SJSA1 (cell line): ENCODE measurements around the gene BUB3. TPM values are rescaled to one million over a fixed set of nuclear protein-coding genes. Genes with fewer than 3 reads are reported as not detected.

Source experiments
- DNase-seq, 2 experiments: peaks; one replicate each; pipeline ENCODE4 v3.0.0-alpha.2; 2015 to 2020; ENCODE audit warnings: low spot score in 2 of 2, low read depth in 1 of 2
- H3K27ac ChIP-seq: fragments of 250-450 bp; sonication (Bioruptor Pico); 2 replicates; pipeline ENCODE4 v1.5.1; 2020; ENCODE audit warnings: mild to moderate bottlenecking, moderate library complexity
- H3K27me3 ChIP-seq: fragments of 250-450 bp; sonication (Bioruptor Pico); replicated peaks from 2 replicates; pipeline ENCODE4 v1.5.1; 2020; ENCODE audit warnings: mild to moderate bottlenecking, moderate library complexity
- H3K36me3 ChIP-seq: fragments of 250-450 bp; sonication (Bioruptor Pico); 2 replicates; pipeline ENCODE4 v1.5.1; 2020; ENCODE audit warnings: mild to moderate bottlenecking
- H3K4me1 ChIP-seq: fragments of 250-450 bp; sonication (Bioruptor Pico); replicated peaks from 2 replicates; pipeline ENCODE4 v1.6.1; 2021; ENCODE audit warnings: mild to moderate bottlenecking
- H3K4me3 ChIP-seq: fragments of 250-450 bp; sonication (Bioruptor Pico); 2 replicates; pipeline ENCODE4 v1.5.1; 2020; ENCODE audit warnings: mild to moderate bottlenecking
- H3K9me3 ChIP-seq: fragments of 250-450 bp; sonication (Bioruptor Pico); replicated peaks from 2 replicates; pipeline ENCODE4 v1.5.1; 2020; ENCODE audit warnings: mild to moderate bottlenecking
- total RNA-seq: library from RNA; depleted of rRNA; stranded (reverse); fragments of >200 nt; shearing (Covaris generic); gene quantifications from 2 replicates; pipeline ENCODE4 v1.2.3, GENCODE V29; 2014

BUB3 gene
- total RNA-seq, 1 experiment from 2014 or later = 317 TPM

DNA sequence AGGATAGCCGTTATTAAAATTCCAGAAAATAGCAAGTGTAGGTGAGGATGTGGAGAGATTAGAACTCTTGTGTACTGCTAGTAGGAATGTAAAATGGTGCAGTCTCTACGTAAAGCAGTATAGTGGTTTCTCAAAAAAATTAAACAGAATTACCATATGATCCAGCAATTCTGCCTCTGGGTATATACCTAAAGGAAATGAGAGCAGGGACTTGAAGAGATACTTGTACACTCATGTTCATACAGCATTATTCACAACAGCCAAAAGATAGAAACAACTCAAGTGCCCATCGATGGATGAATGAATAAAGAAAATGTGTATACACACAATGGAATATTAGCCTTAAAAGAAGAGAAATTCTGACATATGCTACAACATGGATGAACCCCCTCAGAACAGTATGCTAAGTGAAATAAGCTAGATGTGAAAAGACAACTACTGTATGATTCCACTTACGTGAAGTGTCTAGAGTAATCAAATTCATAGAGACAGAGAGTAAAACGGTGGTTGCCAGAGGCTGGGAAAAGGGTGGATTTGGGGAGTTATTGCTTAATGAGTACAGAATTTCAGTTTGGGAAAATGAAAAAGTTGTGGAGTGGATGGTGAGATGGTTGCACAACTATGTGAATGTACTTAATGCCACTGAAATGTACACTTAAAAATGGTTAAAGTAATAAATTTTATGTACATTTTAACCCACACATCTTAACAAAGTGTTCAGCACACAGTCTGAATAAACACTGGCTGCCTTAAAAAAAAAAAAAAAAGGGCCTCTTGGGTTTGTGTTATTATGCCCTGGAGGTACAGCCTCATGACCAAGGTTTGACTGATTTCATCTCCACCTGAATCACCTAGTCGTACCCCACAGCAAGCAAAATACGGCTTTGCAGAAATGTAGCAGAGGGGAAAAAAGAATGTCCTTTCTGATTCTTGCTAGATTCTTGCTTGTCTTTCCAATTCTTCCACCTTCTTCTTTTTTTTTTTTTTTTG, 26.2 kb downstream of the BUB3 start:
- DNase-seq = no peak
- H3K36me3 ChIP-seq = peaks cover 20% of the 10 kb centered on the region

DNA sequence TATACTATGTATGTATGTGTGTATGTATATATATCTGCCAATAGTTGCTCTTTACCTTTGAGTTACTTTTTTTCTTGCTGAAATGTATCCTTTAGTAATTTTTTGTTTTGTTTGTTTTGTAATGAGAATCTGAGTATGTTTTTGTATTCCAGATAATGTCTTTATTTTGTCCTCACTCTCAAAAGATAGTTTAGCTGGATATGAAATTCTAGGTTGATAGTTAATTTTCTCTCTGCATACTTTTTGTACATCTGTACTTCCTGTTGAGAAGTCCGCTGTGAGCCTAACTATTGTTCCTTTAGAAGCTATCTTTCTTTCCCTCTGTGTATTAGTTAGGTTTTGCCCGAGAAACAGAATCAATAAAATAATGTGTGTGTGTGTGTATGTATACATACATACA, 29.5 kb downstream of the BUB3 start:
- Histone ChIP-seq H3K36me3 (0 out of 2 replicates have a peak, but pooled peaks cover 3% of the 10 kb centered on the region), H3K4me3 (no peak overlapping the region), H3K27ac (no peak overlapping the region), H3K4me1 (no peaks in the 10 kb centered on the region), H3K27me3 (no peaks in the 10 kb centered on the region), H3K9me3 (no peaks in the 10 kb centered on the region)
- no peak for DNase-seq

More for the DNA sequence above, 26.2 kb downstream of the BUB3 start:
- Histone ChIP-seq H3K27me3 (no peaks in the 10 kb centered on the region), H3K4me3 (no peak overlapping the region), H3K4me1 (no peaks in the 10 kb centered on the region), H3K27ac (no peak overlapping the region), H3K9me3 (no peaks in the 10 kb centered on the region)

DNA sequence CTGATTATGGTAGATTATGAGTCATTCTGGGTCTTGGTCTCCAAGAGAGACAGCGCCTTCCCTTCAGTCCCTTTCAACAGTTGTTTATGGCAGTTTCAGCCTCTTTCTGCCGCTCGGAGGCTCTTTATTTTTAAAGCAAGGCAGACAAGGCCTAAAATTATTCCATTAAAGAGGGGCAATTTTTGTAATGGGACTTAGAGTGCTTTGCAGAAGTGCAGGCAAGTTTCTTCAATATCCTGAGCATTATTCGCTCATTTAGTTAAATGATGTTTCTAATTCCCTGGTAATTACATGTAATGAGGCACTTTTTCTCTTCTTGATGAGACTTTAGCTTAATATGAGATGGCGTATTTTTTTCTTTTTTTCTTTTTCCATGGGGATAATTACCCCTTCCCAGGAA, 33.6 kb downstream of the BUB3 start:
- Histone ChIP-seq H3K27me3 (no peaks in the 10 kb centered on the region), H3K9me3 (no peaks in the 10 kb centered on the region), H3K36me3 (0 out of 2 replicates have a peak, but pooled peaks cover 3% of the 10 kb centered on the region), H3K27ac (no peak overlapping the region), H3K4me1 (no peaks in the 10 kb centered on the region), H3K4me3 (no peak overlapping the region)
- DNase-seq = no peak

DNA sequence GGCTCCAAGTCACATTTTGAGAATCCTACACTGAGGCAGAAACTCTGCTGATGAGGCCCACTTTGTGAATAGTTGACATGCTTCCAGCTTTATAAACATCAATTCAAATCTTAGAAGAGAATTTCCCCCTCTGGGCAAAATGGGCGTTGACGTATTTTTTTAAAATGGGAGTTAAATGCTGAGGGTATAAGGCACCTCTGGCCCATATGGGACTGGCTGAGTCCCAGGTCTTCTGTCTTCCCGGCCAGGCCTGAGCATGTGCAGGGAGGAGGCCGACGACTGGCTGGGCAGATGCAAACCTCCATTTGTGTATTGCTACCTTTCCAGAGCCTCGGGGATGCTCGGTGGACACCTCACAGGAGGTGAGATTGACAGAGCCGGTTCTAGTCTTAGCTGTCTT, 37.7 kb downstream of the BUB3 start:
- no peaks in the 10 kb centered on the region for H3K9me3 ChIP-seq
- no peak overlapping the region for H3K27ac ChIP-seq
- no peaks in the 10 kb centered on the region for H3K4me1 ChIP-seq
- DNase-seq = no peak
- no peak overlapping the region for H3K4me3 ChIP-seq
- H3K36me3 ChIP-seq = no peaks in the 10 kb centered on the region
- no peaks in the 10 kb centered on the region for H3K27me3 ChIP-seq

DNA sequence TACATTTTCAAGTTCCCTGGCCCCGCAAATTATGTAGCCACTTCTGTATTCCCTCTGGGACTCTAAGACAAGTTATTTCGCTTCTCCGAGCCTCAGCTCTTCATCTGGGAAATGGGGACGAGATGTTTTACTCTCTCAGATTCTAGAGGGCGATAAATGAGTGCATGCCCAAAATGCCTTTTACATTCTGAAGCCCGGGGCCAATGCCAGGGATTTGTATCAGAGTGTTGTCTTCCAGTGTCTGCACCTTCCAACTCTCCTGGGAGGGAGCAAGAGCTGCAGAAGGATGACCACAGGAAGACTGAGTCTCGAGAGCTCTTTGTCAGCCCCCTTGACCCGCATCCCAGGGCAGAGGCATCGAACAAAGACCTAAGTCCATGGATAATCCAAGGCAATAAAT, 39.9 kb downstream of the BUB3 start:
- H3K27me3 ChIP-seq = no peaks in the 10 kb centered on the region
- no peak overlapping the region for H3K27ac ChIP-seq
- no peak for DNase-seq
- H3K4me1 ChIP-seq = no peaks in the 10 kb centered on the region
- no peak overlapping the region for H3K4me3 ChIP-seq
- no peaks in the 10 kb centered on the region for H3K36me3 ChIP-seq
- no peaks in the 10 kb centered on the region for H3K9me3 ChIP-seq

DNA sequence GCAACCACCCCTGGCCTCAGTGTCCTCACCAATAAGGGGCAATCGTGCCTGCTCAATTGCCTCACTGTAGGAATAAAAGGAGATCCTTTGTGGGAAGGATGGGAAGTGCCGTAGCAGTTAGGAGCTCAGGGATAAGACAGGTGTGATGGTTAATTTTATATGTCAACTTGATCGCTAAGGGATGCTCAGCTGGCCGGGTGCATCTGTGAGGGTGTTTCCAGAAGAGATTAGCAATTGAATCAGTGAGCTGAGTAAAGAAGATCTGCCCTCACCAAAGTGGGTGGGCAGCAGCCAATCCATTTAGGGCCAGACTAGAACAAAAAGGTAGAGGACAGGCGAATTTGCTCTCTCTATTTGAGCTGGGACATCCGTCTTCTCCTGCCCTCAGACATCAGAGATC, 46.3 kb downstream of the BUB3 start:
- H3K27ac ChIP-seq = no peak overlapping the region
- no peaks in the 10 kb centered on the region for H3K36me3 ChIP-seq
- no peak overlapping the region for H3K4me3 ChIP-seq
- H3K27me3 ChIP-seq = no peaks in the 10 kb centered on the region
- H3K4me1 ChIP-seq = no peaks in the 10 kb centered on the region
- no peaks in the 10 kb centered on the region for H3K9me3 ChIP-seq
- no peak for DNase-seq

DNA sequence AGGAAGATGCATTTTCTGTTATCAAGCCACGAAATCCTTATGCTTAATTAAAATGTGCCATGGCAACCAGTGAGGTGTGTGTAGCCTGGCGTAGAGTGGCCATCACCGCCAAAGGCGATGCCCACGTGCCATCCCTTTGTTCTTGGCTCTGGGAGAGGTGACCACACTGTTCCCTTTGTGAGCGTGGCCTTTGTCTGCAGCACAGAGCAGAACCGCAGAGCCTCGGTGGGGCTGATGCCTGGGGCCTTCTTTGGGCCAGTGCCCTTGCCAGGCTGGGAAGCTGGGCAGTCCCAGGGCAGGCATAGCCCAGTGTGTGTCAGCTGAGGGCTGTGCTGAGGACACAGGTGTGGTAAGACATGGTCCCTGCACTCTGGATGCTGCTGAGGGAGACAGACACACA, 48.3 kb downstream of the BUB3 start:
- Histone ChIP-seq H3K9me3 (no peaks in the 10 kb centered on the region), H3K4me3 (no peak overlapping the region), H3K4me1 (no peaks in the 10 kb centered on the region), H3K27ac (no peak overlapping the region), H3K36me3 (no peaks in the 10 kb centered on the region), H3K27me3 (no peaks in the 10 kb centered on the region)
- DNase-seq = no peak

DNA sequence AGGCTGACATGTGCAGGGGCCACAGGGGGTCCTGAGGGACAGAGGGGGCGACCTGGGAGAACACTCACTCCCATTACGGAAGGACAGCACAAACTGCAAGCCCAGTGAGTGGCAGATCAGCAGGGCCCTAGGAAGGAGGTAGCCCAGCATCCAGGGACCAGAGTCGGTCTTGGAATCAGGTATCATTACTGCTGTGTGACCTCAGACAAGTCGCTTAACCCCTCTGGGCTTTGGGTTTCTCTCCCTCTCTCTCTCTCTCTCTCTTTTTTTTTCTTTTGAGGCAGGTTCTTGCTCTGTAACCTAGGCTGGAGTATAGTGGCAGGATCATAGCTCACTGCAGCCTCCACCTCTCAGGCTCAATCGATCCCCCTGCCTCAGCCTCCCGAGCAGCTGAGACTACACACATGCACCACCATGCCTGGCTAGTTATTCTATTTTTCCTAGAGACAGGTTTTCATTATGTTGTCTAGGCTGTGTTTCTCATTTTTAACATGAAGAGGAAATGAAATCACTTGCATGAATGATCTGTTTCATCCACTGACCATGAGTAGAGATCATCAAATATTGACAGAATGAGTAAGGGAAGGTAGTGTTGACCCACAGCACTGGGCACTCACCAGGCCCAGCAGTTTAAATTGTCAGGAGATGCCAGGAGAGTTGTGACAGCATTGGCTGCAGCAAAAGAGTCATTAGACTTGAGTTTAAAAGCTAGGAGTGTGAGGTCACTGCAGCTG, 49.4 kb downstream of the BUB3 start:
- H3K4me3 ChIP-seq = no peak overlapping the region
- no peaks in the 10 kb centered on the region for H3K27me3 ChIP-seq
- no peak overlapping the region for H3K27ac ChIP-seq
- no peaks in the 10 kb centered on the region for H3K36me3 ChIP-seq
- no peaks in the 10 kb centered on the region; the same call in 1 of the 2 replicates for H3K9me3 ChIP-seq
- H3K4me1 ChIP-seq = no peaks in the 10 kb centered on the region
- no peak for DNase-seq

DNA sequence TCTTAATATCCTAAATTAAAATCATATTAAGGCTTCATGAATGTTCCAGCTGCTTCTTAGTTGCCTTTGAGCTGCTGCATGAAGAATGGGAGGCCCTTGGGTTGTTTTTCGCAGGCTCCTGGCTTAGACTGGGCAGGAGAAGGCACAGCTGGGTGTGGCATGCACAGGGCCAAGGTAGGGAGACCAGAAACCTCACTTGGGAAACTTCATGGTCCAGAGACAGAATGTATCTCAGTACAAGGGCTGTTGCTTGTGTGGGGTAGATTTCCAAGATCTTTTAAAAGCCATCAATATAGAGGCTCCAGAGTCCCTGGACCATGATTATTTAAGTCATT, 49.9 kb downstream of the BUB3 start:
- no peaks in the 10 kb centered on the region for H3K4me1 ChIP-seq
- H3K4me3 ChIP-seq = no peak overlapping the region
- no peak overlapping the region for H3K27ac ChIP-seq
- H3K27me3 ChIP-seq = no peaks in the 10 kb centered on the region
- no peak for DNase-seq
- H3K9me3 ChIP-seq = no peaks in the 10 kb centered on the region; the same call in 1 of the 2 replicates
- H3K36me3 ChIP-seq = no peaks in the 10 kb centered on the region

DNA sequence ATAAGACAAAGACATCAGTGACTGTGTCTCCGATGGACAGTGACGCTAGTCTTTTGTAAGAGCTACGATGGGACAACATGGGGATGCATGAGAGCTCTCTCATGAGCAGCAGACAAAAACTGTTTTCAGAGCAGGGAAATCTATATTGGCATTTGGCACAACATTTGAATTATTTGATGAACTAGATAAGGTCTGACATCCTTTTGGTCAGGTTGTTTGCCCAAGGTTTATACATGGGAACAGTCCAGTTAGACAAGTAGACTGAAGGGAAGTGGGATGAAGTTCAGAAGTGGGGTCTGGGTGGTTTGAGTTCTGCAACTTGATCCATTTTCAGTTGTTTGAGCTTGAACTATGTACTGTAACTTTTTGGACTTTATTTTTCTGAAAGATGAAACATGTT, 50.8 kb downstream of the BUB3 start:
- Histone ChIP-seq H3K27me3 (no peaks in the 10 kb centered on the region), H3K9me3 (no peaks in the 10 kb centered on the region; the same call in 1 of the 2 replicates), H3K36me3 (no peaks in the 10 kb centered on the region), H3K27ac (no peak overlapping the region), H3K4me3 (no peak overlapping the region), H3K4me1 (no peaks in the 10 kb centered on the region)
- no peak for DNase-seq

DNA sequence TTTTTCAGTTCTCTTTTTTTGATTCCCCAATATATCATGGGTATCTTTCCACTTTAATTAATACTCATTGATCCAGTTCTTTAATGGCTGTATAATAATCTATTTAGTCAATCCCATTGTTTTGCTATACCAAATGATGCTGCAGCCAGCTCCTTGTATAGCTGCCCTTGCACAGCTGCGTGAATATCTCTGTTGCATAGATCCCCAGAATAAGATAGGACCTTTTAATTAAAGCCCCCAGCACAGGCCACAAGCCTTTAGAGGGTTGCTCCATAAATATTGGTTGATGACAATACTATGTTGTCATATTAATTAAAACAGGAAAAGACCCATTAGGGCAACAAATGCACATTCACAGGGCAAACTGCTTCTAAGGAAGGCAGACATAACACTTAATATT, 57.9 kb downstream of the BUB3 start:
- Histone ChIP-seq H3K9me3 (no peaks in the 10 kb centered on the region; the same call in 1 of the 2 replicates), H3K4me3 (no peak overlapping the region), H3K27ac (no peak overlapping the region), H3K27me3 (no peaks in the 10 kb centered on the region), H3K36me3 (no peaks in the 10 kb centered on the region), H3K4me1 (no peaks in the 10 kb centered on the region)
- no peak for DNase-seq

DNA sequence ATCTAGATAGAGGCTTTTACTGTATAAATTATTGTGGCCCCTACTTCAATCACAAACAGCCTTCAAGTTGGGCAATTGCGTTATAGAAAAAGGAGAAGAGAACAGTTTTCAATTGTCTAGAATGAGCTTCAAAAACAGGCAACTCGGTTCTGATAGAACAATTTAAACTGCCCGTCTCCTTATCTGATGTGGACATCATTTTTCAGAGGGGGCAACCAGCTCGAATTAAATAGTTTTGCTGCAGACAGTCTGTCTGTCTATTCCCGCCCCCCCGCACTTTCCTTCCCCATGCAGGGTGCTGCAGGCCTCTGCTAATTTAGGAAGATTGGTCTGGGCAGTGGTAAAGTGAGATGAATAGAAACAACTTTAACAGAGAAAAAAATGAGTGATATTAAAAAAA, 58.4 kb downstream of the BUB3 start:
- Histone ChIP-seq H3K4me3 (no peak overlapping the region), H3K9me3 (no peaks in the 10 kb centered on the region; the same call in 1 of the 2 replicates), H3K27ac (no peak overlapping the region), H3K27me3 (no peaks in the 10 kb centered on the region), H3K36me3 (no peaks in the 10 kb centered on the region), H3K4me1 (no peaks in the 10 kb centered on the region)
- no peak for DNase-seq

DNA sequence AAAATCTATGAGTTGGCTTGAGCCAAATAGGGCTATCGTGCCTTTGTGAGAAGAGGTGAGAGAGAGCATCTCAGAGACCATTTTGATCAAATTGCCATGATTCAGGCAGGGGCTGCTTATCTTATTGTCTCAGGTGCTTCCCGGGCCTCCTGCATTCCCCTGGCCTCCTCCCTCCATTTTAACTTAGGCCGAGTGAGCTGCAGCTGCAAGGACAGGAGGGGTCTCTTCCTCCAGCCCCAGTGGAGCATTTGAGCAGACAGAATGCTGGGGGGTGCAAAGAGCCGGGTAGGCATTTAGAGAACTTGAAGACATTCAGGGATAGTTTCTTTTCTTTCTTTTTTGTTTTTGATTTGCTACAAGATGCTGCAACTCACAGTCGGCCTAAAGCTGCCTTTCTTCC, 59.0 kb downstream of the BUB3 start:
- H3K36me3 ChIP-seq = no peaks in the 10 kb centered on the region
- no peak overlapping the region for H3K27ac ChIP-seq
- no peak for DNase-seq
- H3K4me3 ChIP-seq = no peak overlapping the region
- no peaks in the 10 kb centered on the region for H3K4me1 ChIP-seq
- H3K9me3 ChIP-seq = no peaks in the 10 kb centered on the region
- H3K27me3 ChIP-seq = no peaks in the 10 kb centered on the region
